ENCODE results near the gene CEP78. TPM values are rescaled to one million over a fixed set of nuclear protein-coding genes. Genes with fewer than 3 reads are reported as not detected.

Gene CEP78
- total and polyA plus RNA-seq, 11 donors = 1.1 to 8.2 (median 3.3) TPM

DNA sequence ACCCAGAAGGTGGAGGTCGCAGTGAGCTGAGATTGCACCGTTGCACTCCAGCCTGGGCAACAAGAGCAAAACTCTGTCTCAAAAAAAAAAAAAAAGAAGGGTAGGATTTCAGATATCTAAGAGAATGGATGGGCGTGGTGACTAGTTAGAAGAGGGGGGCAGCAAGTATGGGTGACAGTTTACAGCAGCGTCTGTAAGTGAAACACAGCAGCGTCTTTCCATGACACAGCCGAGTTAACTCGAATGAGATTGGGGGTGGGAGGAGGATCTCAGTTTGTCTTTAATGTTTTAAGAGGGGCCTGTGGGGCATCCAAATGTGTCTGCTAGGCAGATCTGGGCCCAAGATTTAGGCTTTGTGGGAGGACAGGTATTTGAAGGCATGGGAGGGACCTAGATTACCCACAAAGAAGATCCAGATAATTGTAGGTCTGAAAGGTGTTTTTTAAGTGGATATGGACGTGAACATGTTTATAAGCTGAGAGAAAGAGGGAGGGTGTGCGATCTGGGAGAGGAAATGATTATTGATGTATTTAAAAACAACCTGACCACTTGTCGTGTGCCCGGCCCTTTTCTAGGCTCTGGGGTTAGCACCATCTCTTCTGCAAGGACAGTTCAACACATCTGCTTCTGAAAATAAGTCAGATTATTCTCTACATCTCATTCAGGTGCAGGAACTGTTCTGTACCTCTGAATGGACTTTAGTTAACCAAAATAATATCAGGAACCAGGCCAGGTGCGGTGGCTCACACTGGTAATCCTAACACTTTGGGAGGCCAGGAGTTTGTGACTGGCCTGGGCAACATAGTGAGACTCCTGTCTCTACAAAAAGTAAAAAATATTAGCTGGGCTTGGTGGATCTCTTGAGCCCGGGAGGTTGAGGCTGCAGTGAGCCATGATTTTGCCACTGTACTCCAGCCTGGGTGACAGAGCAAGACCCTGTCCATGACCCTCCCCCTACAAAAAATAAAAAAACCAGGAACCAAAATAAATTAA, 2.5 kb downstream of the CEP78 start:
- peaks cover 0 to 26% (median 9%) of the 10 kb centered on the region in 9 donors for H3K36me3 ChIP-seq
- no peak for ATAC-seq
- intact Hi-C loops (cut with DNase I) = loop anchor here in 1 of 10 donors (10.0 kb wide), 1 partner anchor 1064 kb away; the partner anchor contains the start of gene VPS13A
- no peak for TF ChIP-seq POLR2A (IDR thresholded peaks at IDR 0.05)
- peaks cover 0 to 20% (median 2%) of the 10 kb centered on the region in 12 donors for H3K4me1 ChIP-seq
- H3K27me3 ChIP-seq = no peaks in the 10 kb centered on the region
- H3K4me3 ChIP-seq = no peak overlapping the region
- H3K27ac ChIP-seq = no peak overlapping the region
- WGBS, 4 donors = 88 to 93% (median 91%) methylated on average over 13 of the region's 13 CpGs
- no peaks in the 10 kb centered on the region for H3K9me3 ChIP-seq
- no peak for DNase-seq

- Histone ChIP-seq H3K4me1 (peaks cover 0 to 20% (median 2%) of the 10 kb centered on the region in 12 donors), H3K36me3 (peaks cover 0 to 38% (median 18%) of the 10 kb centered on the region in 9 donors), H3K4me3 (no peak overlapping the region), H3K27ac (no peak overlapping the region), H3K9me3 (no peaks in the 10 kb centered on the region), H3K27me3 (no peaks in the 10 kb centered on the region)
- TF ChIP-seq CTCF (IDR thresholded peaks at IDR 0.05) (peak in 1 of 12 donors; percentile 16), POLR2A (IDR thresholded peaks at IDR 0.05) (no peak)
- ATAC-seq (no peak), DNase-seq (no peak)
- 53 to 83% (median 66%) methylated on average over 5 of the region's 5 CpGs for WGBS, 4 donors
- intact Hi-C loops (cut with DNase I) = loop anchor here in 1 of 10 donors (10.0 kb wide), 1 partner anchor 1065 kb away; the partner anchor contains the start of gene VPS13A
Observed at GRCh38 chr9:78239506-78239905, 3.6 kb downstream of the CEP78 start.

DNA sequence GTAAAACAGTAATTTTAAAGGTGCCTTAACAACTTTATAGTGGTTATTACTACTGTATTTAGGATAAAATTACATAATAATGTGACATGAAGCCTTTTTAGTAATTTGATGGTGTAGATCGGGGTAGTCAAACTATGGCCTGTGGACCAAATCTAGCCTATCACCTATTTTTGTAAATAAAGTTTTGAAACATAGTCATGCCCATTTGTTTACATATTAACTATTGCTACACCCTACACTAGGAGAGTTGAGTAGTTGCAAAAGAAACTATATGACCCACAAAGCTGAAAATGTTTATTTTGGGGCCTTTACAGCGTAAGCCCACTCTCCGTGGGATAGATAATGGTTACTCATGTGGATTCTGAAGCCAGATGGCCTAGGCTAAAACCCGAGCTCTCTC, 6.2 kb downstream of the CEP78 start:
- Histone ChIP-seq H3K4me3 (no peak overlapping the region), H3K36me3 (peaks cover 0 to 51% (median 18%) of the 10 kb centered on the region in 9 donors), H3K9me3 (no peaks in the 10 kb centered on the region), H3K27me3 (no peaks in the 10 kb centered on the region), H3K27ac (no peak overlapping the region), H3K4me1 (peaks cover 0 to 7% (median 0%) of the 10 kb centered on the region in 12 donors)
- TF ChIP-seq CTCF (IDR thresholded peaks at IDR 0.05) = no peak
- TF ChIP-seq POLR2A (IDR thresholded peaks at IDR 0.05) = no peak
- 85 to 95% (median 91%) methylated on average over 4 of the region's 4 CpGs for WGBS, 4 donors
- ATAC-seq (no peak), DNase-seq (no peak)
- intact Hi-C loops (cut with DNase I) = no loop called here

DNA sequence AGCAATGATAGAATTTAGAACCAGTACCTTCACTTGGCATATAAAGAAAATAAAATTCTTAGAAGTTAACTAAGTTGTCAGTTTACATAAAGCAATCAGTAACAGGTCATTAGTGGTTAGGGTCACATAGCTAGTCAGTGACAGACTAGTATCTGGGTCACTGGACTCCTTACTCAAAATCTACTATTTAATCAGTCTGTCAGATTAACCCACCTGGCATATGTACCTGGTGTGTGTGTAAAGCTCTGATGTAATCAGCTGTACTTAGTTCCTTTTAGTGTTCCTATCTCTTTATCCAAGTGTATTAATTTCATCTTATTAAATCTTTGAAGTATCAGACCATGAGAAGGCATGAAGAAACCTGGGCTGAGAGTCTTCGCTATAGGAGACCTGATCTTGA, 7.3 kb downstream of the CEP78 start:
- Histone ChIP-seq H3K36me3 (peaks cover 0 to 54% (median 19%) of the 10 kb centered on the region in 9 donors), H3K27ac (no peak overlapping the region), H3K27me3 (no peaks in the 10 kb centered on the region), H3K9me3 (no peaks in the 10 kb centered on the region), H3K4me3 (no peak overlapping the region), H3K4me1 (no peaks in the 10 kb centered on the region)
- TF ChIP-seq POLR2A (IDR thresholded peaks at IDR 0.05) = no peak
- TF ChIP-seq CTCF (IDR thresholded peaks at IDR 0.05) = no peak
- WGBS, 4 donors = 93 to 100% (median 97%) methylated on average over 1 of the region's 1 CpG
- DNase-seq = no peak
- no peak for ATAC-seq
- intact Hi-C loops (cut with DNase I) = no loop called here
